PFSK-1 (cell line): ENCODE data around the gene IL37.

Source experiments
- FOXP2 ChIP-seq: optimal IDR thresholded peaks from 2 replicates; pipeline ENCODE3; 2011; ENCODE audit warnings: borderline replicate concordance, control low read depth, inconsistent platforms; ENCODE audit not compliant: insufficient read depth; ENCODE audit errors: extremely low read length, extremely low read depth
- POLR2AphosphoS5 ChIP-seq: IDR thresholded peaks from 2 replicates; pipeline ENCODE4 v1.6.1; 2012; ENCODE audit warnings: low read depth, mild to moderate bottlenecking, control low read depth, low read length, moderate library complexity
- SIN3A ChIP-seq: IDR thresholded peaks from 2 replicates; pipeline ENCODE4 v1.6.1; 2012; ENCODE audit warnings: mild to moderate bottlenecking, low read length, moderate library complexity, borderline replicate concordance; ENCODE audit not compliant: insufficient read depth
- TAF1 ChIP-seq: IDR thresholded peaks from 2 replicates; pipeline ENCODE4 v1.6.1; 2012; ENCODE audit warnings: low read length, control low read depth, borderline replicate concordance; ENCODE audit not compliant: insufficient read depth
- TF ChIP-seq, protein P1 (sequence below), 2 experiments: IDR thresholded peaks; 2 replicates each; pipeline versions ENCODE4 v1.6.1 to v1.8.0; 2011 to 2012; ENCODE audit warnings: low read depth in 2 of 2, low read length in 2 of 2, control low read depth in 1 of 2, inconsistent platforms in 1 of 2, mild to moderate bottlenecking in 1 of 2, moderate library complexity in 1 of 2; ENCODE audit not compliant: insufficient read depth in 1 of 2

IL37 gene

DNA sequence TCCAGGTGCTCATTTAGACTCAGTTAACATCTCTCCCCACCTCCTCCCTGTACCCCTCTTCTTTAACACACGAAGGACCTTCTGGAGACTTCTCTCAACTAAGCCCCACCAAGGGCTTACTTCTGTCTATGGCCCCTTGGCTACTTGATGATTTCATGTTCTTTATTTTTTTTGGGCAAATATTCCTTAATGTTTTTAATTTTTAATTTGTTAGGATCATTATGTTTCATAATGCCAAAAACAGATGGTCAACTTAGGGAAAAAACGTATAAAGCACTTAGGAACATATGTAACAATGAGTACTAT is 25.9 kb downstream of the IL37 start:
- TF ChIP-seq FOXP2: no peak
- no peak for TF ChIP-seq POLR2AphosphoS5
- TF ChIP-seq, protein P1, sequence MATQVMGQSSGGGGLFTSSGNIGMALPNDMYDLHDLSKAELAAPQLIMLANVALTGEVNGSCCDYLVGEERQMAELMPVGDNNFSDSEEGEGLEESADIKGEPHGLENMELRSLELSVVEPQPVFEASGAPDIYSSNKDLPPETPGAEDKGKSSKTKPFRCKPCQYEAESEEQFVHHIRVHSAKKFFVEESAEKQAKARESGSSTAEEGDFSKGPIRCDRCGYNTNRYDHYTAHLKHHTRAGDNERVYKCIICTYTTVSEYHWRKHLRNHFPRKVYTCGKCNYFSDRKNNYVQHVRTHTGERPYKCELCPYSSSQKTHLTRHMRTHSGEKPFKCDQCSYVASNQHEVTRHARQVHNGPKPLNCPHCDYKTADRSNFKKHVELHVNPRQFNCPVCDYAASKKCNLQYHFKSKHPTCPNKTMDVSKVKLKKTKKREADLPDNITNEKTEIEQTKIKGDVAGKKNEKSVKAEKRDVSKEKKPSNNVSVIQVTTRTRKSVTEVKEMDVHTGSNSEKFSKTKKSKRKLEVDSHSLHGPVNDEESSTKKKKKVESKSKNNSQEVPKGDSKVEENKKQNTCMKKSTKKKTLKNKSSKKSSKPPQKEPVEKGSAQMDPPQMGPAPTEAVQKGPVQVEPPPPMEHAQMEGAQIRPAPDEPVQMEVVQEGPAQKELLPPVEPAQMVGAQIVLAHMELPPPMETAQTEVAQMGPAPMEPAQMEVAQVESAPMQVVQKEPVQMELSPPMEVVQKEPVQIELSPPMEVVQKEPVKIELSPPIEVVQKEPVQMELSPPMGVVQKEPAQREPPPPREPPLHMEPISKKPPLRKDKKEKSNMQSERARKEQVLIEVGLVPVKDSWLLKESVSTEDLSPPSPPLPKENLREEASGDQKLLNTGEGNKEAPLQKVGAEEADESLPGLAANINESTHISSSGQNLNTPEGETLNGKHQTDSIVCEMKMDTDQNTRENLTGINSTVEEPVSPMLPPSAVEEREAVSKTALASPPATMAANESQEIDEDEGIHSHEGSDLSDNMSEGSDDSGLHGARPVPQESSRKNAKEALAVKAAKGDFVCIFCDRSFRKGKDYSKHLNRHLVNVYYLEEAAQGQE (IDR thresholded peaks at IDR 0.05; ENCODE audit: insufficient read depth in 1 of 2, low read depth in 2 of 2, low read length in 2 of 2): no peak
- no peak for TF ChIP-seq SIN3A
- no peak for TF ChIP-seq TAF1

DNA sequence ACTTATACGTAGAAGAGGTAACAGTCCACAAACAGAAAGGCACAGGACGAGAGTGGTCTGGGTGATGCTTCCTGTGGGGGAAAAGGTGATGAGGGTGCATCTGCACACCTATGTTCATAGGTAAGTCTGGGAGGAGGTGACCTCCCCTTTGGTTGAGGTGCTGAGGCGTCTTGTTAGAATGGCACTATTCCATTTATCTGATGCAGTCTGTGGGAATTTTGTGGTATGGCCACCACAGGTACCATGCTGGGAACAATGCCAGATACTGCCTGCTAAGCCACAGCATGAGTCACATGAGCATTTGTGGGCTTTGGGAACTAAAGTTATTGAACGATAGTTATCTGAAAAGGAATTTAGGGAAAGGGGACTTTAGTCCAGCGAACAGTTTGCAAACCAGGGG is 27.9 kb downstream of the IL37 start:
- no peak for TF ChIP-seq TAF1
- no peak for TF ChIP-seq SIN3A
- TF ChIP-seq, protein P1 (IDR thresholded peaks at IDR 0.05; ENCODE audit: insufficient read depth in 1 of 2, low read depth in 2 of 2, low read length in 2 of 2): no peak
- no peak for TF ChIP-seq POLR2AphosphoS5
- no peak for TF ChIP-seq FOXP2

DNA sequence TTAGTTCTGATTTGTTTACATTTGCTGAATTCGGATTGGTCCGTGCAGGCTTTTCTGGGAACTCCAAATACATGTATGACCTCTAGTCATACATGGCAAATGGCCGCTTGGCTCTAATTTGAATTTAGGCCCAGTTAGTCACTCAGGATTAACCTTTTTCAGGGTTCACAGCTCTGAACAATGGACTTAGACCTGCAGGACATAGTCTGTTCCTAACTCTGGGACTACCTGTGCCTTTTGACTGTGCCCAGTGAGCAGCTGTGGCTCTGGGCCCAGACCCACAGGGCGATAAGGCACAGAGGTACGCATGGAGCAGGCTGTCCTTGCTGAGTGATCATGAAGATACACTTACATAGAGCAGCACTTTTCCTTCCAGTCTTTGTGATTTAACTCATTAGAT is 28.5 kb downstream of the IL37 start:
- TF ChIP-seq, protein P1 (IDR thresholded peaks at IDR 0.05; ENCODE audit: insufficient read depth in 1 of 2, low read depth in 2 of 2, low read length in 2 of 2): no peak
- no peak for TF ChIP-seq FOXP2
- TF ChIP-seq TAF1: no peak
- no peak for TF ChIP-seq SIN3A
- TF ChIP-seq POLR2AphosphoS5: no peak

DNA sequence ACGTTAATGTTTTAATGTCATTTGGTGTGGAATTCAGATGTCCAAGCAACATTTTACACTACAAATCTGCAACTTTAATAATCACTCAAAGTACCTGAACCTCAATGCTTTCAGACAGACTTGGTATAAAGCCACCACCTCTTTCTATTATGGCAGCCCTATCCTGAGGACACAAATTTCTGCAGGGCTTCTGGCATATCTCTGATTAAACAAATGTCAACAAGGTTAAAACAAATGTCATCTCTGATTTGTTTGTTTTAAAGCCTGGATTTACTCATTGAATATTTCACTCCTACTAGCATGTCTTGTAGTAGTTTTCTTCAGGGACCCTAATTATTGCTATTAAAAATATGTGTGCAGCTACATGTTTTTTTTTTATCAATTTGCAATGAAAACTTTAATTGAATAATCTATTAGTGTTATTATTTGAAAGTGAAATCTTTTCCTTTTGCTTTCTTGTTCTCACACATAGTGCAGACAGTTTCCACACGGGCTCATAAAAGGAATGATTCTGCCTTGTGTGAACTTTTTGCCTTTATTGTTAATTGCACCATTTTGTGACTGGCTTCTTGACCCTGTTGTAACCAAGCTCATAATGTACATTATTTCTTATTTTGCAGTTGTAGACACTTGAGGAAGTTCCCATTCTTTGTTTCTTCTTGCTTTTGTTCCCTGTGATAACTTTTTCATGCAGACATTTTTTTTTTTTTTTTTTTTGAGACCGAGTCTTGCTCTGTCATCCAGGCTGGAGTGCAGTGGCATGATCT is 30.1 kb downstream of the IL37 start:
- no peak for TF ChIP-seq POLR2AphosphoS5
- TF ChIP-seq, protein P1 (IDR thresholded peaks at IDR 0.05; ENCODE audit: insufficient read depth in 1 of 2, low read depth in 2 of 2, low read length in 2 of 2): no peak
- no peak for TF ChIP-seq TAF1
- TF ChIP-seq SIN3A: no peak
- no peak for TF ChIP-seq FOXP2
